ENCODE results near the gene PIK3IP1.
A peak's percentile ranks its signal among the peaks of the same experiment; 100 is the strongest.
"Not testable (repeated sequence)": the region's sequence is repeated elsewhere in the genome, so short reads cannot be mapped to it uniquely, and the experiment has no call there.

The PIK3IP1 gene, protein sequence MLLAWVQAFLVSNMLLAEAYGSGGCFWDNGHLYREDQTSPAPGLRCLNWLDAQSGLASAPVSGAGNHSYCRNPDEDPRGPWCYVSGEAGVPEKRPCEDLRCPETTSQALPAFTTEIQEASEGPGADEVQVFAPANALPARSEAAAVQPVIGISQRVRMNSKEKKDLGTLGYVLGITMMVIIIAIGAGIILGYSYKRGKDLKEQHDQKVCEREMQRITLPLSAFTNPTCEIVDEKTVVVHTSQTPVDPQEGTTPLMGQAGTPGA

DNA sequence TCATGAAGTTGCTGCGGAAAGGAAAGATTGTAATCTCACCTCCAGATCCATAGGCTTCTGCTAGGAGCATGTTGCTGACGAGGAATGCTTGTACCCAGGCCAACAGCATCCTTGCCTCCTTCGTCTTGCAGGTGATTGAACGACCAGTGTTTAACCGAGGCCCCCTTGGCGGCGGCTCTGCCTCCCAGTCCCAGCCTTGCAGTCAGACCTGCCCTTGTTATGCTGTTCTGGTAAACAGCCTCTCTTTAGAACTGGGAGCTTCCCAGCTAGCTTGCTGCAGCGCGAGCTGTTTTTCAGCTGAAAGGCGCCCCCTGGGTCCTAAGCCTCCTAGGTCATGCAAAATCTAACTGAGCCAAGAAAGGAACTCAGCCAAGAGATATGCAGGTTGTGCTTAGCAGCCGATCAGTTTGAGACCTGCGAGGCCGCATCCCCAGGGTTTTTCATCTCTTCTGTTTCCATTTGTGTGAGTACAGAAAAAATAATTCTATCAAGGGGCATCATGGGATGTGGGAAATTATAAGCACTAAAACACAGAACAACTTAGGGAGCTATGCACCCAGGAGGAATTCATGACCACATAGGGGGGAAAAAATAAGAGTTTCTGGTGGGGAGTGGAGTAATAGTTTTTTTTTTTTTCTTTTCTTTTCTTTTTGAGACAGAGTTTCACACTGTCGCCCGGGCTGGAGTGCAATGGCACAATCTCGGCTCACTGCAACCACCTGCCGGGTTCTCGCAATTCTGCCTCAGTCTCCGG is at the start of gene PIK3IP1:
Gene PIK3IP1, minus strand, starts transcription at position 253 of the 754 bp plus-strand sequence. Its CDS starts 144 bp downstream, at position 109.
- peak; percentile 78 for DNase-seq (ENCODE audit: low read depth)

DNA sequence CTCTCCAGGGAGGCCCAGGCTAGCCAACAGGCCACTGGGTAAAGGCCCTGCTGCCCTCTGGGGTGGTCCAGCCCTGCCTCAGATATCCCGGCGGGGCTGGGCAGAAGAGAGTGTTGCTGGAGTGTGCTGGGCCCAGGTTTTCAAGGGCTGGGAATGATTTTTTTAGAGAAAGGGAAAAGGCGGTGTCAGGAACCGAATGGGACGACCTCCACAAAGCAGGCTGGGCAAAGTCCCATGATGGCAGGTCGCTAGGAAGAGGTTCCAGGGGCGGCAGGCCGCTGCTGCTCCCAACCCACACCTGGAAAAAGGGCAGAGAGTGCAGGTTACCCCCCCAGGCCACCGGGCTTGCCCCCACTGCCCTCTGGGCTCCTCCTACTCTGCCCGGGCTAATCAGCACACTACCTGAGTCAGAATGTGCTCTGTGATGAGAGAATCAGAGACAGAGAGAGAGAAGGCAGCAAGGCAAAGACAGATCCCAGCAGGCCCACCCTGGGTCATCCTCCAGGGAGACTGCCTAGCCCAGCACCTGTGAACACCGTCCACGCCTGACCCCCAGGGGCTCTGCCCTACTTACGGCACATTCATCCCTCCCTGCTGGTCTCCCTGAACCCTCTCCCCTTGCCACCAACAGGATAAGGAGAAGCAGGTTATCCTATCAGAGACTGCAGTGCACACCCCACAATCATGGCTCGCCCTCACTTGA is 49.2 kb upstream of the PIK3IP1 start:
- DNase-seq (ENCODE audit: low read depth), result no peak

DNA sequence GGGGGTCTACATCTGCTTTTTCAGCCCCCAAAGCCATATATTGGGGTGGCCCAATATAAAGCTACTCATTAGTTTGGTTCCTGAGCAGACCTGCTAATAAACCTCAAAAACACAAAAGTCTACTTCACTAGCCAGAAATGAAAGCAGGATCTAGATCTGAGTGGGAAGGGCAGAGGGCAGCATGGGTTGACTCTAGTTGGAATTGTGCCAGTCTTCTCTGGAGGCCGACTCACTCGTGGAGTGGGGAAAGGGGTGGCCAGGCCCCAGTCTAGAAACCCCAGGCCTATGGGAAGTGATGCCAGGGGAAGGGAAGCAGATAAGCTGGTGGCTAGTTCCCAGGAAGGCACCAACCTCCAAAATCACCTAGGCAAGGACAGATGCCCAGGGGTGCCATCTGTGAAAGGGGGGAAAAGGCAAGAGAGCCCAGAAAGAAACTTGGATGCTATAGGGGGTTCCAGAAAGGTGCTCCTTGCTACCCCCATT is 48.5 kb upstream of the PIK3IP1 start:
- no peak for DNase-seq (ENCODE audit: low read depth)

DNA sequence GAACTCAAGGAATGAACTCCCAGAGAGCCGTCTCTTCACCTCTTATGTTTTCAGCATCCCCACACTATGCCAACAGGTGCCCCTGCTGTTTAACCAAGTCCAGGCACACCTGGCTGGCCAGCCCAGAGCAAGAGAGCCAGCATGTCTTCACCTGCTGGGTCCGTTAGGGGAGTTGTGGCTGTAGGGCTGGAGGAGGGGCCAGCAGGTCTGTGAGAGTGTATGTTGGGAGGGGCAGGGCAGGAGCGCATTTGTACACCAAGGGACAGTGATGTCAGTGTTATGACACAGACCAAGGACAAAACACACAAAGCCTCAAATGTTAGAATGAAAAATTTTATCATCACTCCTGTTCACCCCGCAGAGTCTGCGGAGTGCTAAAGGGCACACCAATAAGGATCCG is 48.1 kb upstream of the PIK3IP1 start:
- DNase-seq (ENCODE audit: low read depth), result no peak

DNA sequence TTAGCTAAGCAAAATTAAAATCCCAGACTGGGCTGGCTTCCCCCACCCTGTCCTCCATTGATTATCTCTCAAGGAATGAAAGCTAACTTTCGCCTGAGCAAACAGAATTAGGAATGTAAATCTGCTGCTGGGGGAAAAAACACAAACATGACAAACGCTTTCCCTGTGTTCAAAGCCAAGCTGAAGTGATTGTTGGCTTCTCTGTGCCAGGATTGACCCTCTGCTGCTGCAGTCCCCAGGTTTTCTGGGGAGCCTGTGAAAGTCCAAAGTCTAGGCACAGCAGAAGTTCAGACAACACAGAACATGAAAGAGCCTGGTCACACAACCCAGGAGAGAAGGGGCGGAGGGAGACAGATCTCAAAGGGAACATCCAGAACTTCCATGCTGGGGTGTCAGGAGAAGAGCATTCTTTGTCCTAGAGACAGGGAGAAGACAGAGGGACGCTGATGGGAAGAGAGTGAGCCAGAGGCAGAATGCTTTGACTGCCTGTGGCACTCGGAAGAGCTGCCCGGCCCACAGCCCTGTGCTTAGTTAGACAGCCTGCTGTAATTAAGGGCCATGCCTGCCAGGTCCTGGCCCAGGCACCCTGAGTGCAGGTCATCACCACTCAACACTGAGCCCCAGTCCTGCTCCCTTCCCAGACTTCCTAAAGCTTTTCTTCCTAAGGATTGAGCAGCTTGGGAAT is 47.0 kb upstream of the PIK3IP1 start:
- no peak for DNase-seq (ENCODE audit: low read depth)

DNA sequence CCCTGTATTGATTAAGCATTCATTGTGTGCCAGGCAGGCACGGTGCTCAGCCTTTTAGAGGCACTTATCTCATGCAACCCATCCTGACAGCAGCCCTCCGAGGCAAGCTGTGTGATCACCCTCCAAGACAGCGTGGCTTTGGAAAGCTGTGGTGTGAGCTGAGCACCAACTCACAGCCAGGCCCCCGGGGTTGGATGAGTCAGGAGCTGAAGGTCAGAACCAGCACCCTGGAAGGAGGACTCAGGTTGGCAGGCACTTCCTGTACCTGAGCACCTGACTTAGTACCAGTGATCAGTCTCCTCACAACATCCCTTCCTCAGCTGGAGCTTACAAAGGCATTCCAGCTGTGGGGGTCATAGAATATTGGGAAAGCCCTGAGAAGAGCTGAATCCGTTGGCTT is 44.9 kb upstream of the PIK3IP1 start:
- no peak for DNase-seq (ENCODE audit: low read depth)

DNA sequence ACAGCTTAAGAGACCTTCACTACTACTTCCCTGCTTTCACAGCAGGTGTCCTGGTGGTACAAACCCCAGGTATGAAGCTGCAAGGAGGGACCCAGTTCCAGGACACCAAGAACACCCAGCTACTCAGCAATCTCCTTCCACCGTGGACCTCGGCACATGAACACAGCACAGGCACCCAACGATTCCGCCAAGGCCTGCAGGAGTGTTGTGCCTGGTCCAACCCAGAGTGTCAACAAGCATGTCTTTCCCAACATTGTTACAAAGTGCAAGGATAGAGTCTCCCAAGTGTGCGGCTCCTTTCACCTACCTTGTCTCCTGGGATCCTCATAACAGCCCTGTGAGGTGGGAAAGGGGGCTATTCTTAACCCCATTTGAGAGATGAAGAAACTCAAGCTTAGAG is 42.0 kb upstream of the PIK3IP1 start:
- no peak for DNase-seq (ENCODE audit: low read depth)

DNA sequence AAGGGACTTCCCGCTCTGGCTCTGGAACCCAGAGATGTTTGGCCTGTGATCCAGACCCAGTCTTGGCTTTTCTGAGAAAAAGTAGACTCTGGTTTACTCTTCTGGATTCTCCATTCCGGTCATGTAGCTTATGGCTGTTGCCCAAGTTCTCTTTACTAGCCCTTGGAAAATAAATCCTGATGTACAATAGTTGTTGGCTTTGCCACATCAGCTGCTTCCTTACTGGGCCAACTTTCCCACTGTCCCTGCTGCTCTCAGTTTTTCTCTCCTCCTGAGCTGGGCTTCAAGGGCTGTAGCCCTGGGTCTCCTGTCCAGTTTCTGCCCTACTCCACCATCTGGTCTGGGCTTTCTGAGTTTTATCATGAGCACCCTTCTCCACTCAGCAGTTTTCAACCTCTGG is 41.4 kb upstream of the PIK3IP1 start:
- DNase-seq (ENCODE audit: low read depth), result no peak

DNA sequence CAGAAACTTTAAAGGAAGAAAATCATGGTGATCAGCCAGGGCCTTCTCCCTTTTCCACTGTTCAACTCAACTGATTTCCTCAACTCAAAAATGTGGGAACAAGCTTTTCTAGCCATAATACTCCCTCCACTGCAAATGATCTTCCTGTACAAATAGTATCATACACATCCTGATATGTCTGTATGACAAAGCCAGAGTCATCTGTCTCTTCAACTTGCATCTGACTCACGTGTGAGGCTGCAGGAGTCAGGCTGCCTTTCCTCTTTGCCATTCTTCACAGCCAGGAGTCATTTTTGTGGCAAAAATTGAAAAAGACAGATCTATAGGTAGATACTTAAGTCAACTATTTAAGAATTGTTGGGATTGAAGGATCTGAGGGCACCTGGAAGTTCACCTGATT is 40.6 kb upstream of the PIK3IP1 start:
- DNase-seq (ENCODE audit: low read depth), result no peak

DNA sequence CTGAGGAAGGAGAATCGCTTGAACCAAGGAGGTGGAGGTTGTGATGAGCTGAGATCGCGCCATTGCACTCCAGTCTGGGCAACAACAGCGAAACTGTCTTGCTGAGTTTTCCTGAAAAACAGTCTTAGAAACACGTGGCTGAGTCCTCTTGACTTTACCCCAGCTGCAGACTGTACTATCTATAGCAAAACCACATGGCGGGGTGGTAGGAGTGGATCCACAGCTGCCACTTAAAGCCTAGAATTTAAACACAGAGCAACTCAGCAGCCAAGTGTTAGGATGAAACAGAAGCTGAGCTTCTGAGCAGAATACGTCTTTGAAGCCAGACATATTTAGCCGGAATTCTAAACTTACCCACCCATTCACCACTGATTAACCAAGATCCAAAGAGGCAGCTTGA is 39.7 kb upstream of the PIK3IP1 start:
- no peak for DNase-seq (ENCODE audit: low read depth)

DNA sequence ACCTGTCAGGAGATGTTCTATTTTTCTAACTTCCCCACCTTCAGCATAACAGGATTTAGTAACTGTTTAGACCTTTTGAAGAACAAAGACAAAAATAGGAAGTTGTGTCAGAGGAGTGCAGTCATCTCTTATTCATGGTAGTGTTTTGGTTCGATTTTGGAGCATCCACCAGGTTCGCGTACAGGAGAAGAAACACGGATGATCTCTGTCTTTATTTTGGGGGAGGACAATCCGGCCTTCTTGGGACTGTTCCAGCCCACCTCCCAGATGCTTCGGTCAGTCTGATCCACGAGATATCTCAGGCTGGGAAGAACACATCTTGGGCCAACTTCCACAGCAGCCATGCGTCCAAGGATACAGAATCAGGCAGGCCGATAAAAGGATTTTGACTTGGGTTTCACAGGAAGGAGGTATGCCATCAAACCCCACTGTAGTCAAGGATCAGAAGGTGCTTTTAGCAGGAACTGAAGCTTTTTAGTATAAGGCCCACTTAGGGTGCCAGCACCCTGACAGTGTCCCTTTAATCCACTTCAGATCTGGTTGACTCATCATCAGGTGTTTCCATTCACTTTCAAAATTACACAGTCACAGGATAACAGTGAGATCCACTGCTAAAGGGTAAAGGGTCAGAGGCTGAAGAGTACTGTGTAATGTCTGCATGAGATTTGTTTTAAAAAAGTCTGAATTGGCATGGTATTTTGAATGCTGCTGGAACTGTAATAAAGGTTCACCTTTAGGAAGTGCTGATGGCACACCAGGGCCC is 37.3 kb upstream of the PIK3IP1 start:
- DNase-seq (ENCODE audit: low read depth), result no peak

DNA sequence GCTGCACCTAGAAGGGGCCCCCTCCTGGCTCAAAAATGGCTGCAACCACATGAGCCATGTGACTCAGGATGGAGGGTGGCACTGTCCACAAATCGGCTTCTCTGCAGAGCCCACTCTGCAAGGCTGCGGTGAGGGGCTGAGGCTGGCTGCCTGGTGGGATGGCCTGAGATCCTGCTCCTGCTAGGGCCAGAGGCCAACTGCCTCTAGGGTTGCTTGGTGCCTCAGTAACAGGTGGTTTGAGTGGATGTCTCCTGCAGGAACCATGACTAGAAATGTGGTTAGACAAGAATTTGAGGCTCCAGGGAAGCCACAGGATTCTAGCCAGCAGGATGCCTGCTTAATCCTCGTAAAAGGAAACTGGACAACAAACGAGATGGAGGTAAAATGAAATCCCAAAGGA is 36.7 kb upstream of the PIK3IP1 start:
- DNase-seq (ENCODE audit: low read depth), result no peak

DNA sequence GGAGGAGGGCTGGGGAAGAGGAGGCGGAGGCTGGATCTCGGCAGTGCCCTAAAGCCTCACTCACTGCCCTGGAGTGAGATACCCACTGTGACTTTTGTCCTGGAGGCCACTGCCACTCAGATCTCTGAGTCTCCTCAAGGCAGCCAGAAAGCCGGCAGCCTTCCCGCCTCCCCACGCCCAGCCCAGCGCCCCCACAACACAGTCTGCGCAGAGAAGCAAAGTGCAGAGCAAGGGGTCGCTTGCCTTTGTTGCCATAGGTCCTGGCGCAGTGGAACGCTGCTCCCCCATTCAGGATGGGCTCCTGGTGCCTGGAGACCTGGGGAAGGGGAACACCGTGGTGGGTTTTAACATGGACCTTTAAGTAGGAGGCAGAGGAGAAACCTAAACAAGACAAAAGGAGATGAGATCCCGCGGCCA is 36.3 kb upstream of the PIK3IP1 start:
- no peak for DNase-seq (ENCODE audit: low read depth)

DNA sequence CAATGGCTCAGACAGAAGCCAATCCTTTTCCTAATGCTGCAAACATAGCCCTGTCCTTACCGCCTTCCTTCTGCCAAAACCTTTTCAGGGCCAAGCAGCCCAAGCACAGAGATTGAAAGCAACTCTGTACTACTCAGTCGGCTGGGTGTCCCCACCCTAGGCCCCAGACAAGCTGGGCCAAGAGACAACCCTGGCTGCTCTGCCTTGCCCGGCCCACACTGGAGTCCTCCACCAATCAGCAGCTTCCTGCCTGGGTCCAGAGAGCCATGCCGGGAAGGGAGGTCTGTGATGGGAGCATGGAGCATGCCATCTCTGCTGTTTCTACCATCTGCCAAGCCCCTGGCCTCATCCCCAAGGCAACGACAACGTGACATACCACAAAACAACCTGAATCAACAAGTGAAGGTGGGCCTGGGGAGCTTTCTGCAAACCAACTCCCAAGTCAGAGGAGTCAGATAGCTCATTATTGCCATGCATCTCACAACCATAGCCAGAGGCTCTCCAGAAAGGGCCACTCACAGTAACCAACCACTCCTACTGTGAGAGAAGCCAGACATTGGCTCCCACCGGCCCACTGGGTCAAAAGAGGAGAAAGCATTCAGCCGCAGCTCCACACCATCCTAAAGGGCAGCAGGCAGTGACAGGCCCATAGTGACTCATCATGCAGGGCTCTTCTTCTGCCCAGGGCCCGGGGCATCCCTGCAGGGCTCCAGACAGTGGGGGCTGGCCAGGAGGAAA is 35.7 kb upstream of the PIK3IP1 start:
- no peak for DNase-seq (ENCODE audit: low read depth)

DNA sequence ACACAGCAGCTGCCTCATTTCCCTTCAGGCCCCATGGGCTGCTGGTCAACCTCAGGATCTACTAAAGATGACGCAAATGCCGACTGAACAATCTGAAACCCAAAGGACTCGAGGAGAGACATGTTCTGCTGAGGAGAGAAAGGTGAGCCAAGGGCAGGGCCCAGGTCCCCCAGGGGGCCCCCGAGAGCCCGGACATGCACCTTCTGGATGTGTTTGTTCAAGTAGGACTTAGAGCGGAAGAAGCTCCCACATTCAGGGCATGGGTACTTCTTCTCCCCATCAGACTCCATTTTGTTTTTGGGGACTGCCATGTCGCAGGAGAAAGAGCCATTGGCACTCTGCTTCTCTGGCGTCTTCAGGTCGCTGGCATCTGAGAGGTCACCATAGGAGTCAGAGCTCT is 34.6 kb upstream of the PIK3IP1 start:
- DNase-seq (ENCODE audit: low read depth), result no peak

DNA sequence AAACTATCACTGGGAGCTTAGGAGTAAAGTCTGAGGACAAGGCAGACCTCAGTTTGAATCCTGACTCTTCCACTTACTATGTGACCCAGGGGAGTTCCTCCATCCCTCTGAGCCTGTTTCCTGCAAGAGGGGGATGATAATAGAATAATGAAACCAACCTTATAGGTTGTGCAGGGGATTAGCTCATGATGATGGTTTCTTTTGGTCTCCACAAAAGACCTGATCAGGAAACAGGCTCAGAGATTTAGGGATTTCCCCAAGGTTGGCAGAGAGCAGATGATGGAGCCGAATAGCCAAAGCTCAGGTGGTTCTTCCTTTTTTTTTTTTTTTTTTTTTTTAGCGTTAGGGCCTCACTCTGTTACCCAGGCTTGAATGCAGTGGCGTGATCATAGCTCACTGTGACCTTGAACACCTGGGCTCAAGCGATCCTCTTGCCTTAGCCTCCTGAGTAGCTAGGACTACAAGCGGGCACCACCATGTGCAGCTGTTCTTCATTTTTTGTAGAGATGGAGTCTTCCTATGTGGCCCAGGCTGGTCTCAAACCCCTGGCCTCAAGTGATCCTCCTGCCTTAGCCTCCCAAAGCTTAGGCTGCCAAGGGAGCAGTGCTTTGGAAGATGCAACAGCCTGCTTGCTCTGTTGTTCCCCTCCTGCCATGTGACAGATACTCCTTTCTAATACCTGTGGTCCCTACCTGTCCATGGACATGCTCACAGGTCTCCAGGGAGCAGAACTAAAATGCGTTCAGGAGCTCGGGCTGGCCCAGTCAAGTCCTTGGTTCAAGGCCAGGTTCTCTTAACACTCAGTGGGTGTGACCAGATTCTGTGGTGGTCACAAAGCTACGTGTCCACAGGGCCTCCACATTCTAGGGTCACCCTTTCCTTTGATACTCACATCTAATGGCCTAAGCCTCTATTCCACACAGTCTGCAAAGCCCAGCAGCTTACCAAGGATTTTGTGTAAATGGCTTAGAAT is 31.6 kb upstream of the PIK3IP1 start:
- DNase-seq (ENCODE audit: low read depth), result no peak

DNA sequence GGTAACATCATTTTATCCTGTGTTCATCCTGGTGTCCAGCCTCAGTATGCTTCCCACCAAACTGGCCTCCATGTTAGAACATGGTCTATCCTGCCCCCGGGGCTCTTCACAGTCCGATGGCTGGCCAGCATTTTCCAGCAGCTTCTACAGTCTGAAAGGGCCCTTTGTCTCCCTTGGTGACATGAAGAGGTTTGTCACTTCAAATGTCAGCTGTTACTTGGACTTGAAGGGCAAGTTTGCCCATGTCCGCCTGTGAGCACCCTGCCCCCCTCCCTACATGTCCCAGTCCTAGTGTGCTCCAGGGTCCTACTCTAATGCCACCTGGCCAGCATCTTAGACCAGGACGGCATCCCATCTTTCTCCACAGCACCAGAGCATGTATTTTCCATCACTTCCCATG is 29.1 kb upstream of the PIK3IP1 start:
- DNase-seq (ENCODE audit: low read depth), result no peak

DNA sequence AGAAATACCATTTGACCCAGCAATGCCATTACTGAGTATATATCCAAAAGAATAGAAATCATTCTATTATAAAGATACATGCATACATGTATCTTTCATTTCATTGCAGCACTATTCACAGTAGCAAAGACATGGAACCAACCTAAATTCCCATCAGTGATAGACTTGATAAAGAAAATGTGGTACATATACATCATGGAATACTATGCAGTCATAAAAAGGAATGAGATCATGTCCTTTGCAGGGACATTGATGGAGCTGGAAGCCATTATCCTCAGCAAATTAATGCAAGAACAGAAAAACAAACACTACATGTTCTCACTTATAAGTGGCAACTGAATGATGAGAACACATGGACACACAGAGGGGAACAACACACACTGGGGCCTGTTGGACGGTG is 21.9 kb upstream of the PIK3IP1 start:
- not testable (repeated sequence) for DNase-seq (ENCODE audit: low read depth)

DNA sequence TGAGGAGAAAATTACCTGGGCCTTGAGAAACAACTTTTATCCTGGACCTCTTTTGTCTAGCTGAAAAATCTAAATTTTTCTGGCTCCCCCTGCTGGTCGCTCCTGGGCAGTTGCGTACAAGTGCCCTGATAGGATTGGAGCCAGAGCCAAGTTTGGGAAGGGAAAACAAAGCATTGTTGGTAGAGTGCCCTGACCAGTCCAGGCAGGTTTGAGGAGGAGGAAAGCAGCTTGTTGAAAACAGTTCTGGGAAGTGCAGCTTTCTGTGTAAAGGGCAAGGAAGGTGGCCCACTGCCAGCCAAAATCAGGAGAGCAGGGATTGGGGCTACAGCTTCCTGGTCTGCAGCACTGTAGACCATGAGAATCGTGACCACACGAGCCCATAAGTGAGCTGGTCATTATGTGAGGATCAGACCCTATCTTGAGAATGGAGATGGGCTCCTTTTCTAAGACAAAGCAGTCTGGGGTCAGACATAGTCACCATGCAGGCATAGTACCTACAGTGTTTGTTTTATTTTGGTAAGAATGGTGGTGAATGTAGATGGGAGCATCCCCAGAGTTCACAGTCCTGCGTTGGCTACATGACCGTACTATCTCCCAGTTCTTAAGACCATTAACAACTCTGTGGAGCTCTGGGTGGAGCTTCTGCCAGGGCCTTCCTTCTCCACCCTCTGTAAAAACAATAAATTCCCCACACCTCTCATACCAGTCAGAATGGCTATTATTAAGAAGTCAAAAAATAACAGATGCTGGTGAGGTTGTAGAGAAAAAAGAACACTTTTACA is 21.3 kb upstream of the PIK3IP1 start:
- peak; percentile 59 for DNase-seq (ENCODE audit: low read depth)

Measured in stimulated activated CD8-positive, alpha-beta memory T cell treated with anti-CD3 and anti-CD28 coated beads, Interleukin-15, amount 100 ng/mL, for 1 hour (primary cell).